ENCODE data around the gene ASXL1. TPM values are rescaled to one million over a fixed set of nuclear protein-coding genes. Genes with fewer than 3 reads are reported as not detected.
"Not testable (repeated sequence)": the region's sequence is repeated elsewhere in the genome, so short reads cannot be mapped to it uniquely, and the experiment has no call there.

The ASXL1 gene
- polyA plus RNA-seq, 1 donor (not counting 4 experiments of a cell fraction or from before 2014, with no cell fraction given), result 20.0 TPM

DNA sequence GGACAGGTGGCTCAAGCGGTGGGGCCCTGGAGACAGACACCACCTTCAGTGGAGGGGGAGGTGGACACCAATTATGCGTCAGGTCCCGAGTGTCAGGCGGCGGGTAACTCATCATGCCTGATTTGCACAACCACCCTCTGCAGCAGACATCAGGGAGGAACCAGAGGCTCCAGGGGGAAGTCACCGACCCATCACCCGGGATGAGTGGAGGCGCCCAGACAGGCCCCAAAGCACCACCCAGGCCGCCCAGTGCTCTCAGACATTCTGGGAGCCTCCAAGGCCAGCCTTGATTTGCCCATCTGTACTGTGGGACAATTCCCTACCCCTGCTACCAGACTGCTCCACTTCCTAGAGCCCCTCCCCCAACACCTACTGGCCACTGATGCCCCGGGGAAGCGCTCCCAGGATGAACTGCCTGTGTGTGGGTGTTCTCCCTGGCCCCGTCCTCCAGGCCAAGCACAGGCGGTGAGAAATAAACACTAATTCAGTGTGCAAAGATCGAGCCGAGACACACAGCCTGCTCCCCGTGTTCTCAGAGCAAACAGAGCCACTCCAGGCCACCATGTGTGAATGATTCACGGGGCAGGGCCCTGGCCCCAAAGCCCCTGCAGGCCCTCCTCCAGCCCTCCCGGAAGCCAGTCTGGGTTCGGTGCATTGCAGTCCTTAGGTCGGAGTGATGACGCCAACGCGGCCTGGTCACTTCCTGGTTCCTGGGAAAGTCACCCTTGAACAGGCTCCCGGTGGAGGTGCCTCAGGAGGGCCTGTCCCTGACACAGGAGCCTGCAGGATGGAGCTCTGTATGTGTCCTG, 107.2 kb downstream of the ASXL1 start:
- TF ChIP-seq EZH2 (IDR thresholded peaks at IDR 0.05; ENCODE audit: low read length), result no peak
- TF ChIP-seq, protein P1, sequence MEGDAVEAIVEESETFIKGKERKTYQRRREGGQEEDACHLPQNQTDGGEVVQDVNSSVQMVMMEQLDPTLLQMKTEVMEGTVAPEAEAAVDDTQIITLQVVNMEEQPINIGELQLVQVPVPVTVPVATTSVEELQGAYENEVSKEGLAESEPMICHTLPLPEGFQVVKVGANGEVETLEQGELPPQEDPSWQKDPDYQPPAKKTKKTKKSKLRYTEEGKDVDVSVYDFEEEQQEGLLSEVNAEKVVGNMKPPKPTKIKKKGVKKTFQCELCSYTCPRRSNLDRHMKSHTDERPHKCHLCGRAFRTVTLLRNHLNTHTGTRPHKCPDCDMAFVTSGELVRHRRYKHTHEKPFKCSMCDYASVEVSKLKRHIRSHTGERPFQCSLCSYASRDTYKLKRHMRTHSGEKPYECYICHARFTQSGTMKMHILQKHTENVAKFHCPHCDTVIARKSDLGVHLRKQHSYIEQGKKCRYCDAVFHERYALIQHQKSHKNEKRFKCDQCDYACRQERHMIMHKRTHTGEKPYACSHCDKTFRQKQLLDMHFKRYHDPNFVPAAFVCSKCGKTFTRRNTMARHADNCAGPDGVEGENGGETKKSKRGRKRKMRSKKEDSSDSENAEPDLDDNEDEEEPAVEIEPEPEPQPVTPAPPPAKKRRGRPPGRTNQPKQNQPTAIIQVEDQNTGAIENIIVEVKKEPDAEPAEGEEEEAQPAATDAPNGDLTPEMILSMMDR (optimal IDR thresholded peaks at IDR 0.05 in 1 of 3, IDR thresholded peaks at IDR 0.05 in 1 of 3, conservative IDR thresholded peaks at IDR 0.05 in 1 of 3; ENCODE audit: extremely low read depth in 1 of 3, insufficient read depth in 2 of 3, low read length in 3 of 3), result no peak
- H3K27me3 ChIP-seq (ENCODE audit: control insufficient read depth, extremely low read depth, insufficient read depth, low read length), result no peaks in the 10 kb centered on the region
- no peak for DNase-seq (ENCODE audit: low read depth, low spot score)
- H3K27ac ChIP-seq (ENCODE audit: control insufficient read depth, insufficient read depth, low read length), result no peak overlapping the region
- no peaks in the 10 kb centered on the region for H3K9me3 ChIP-seq (ENCODE audit: control insufficient read depth, low read depth, low read length)
- FAIRE-seq, result no peak
- no peak overlapping the region for H3K4me2 ChIP-seq (ENCODE audit: control insufficient read depth, extremely low read depth, insufficient read depth, low read depth, low read length)
- H3K4me1 ChIP-seq (ENCODE audit: control insufficient read depth, extremely low read depth, insufficient read depth, low read length), result no peaks in the 10 kb centered on the region
- no peak overlapping the region for H3K9ac ChIP-seq (ENCODE audit: control insufficient read depth, extremely low read depth, insufficient read depth, low read length)
- no peaks in the 10 kb centered on the region for H3K79me2 ChIP-seq (ENCODE audit: control insufficient read depth, insufficient read depth, low read length)
- no peaks in the 10 kb centered on the region for H3K9me1 ChIP-seq (ENCODE audit: control insufficient read depth, extremely low read depth, insufficient read depth, low read length)
- H3K36me3 ChIP-seq (ENCODE audit: control insufficient read depth in 2 of 2, extremely low read depth in 1 of 2, insufficient read depth in 2 of 2, low read length in 2 of 2), result no peaks in the 10 kb centered on the region
- H3K4me3 ChIP-seq (ENCODE audit: control insufficient read depth in 2 of 3, extremely low read depth in 1 of 3, insufficient read depth in 2 of 3, low read depth in 1 of 3, low read length in 3 of 3), result no peak overlapping the region
- no peaks in the 10 kb centered on the region for H4K20me1 ChIP-seq (ENCODE audit: control insufficient read depth, extremely low read depth, insufficient read depth, low read length)
- no peak overlapping the region for H2AFZ ChIP-seq (ENCODE audit: control insufficient read depth, low read length)
- dilution Hi-C loops (cut with MboI; ENCODE audit: extremely low pct_ligation_motif_present, low sequenced_read_pairs), result no loop called here

DNA sequence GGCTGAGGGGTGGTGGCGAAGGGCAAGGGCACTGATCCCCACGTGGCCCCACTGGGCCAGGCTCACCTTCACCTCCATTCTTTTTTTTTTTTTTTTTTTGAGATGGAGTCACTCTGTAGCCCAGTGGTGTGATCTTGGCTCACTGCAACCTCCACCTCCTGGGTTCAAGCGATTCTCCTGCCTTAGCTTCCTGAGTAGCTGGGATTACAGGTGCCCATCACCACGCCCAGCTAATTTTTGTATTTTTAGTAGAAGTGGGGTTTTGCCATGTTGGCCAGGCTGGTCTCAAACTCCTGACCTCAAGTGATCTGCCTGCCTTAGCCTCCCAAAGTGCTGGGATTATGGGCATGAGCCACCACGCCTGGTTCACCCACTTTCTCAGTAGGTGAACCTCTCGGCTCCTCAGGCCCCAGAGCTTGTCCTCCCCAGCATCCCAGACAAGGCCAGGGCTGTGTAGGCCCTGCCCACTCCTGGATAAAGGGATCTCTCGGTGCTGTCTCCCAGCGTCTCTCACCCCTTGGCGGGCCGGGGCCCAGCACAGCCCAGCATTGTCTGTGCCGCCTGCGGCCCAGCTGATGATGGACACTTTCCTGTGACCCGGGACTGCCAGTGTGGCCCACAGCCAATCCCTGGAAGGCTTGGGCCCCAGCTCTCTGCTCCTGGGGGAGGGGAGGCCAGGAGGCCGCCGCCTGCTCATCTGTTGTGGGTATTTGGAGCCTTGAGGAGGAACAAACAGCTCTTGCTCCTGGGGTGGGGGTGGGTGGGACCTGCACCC, 108.0 kb downstream of the ASXL1 start:
- H3K9ac ChIP-seq (ENCODE audit: control insufficient read depth, extremely low read depth, insufficient read depth, low read length); DNase-seq (ENCODE audit: low read depth, low spot score); H3K4me1 ChIP-seq (ENCODE audit: control insufficient read depth, extremely low read depth, insufficient read depth, low read length); FAIRE-seq; H3K27me3 ChIP-seq (ENCODE audit: control insufficient read depth, extremely low read depth, insufficient read depth, low read length); H3K27ac ChIP-seq (ENCODE audit: control insufficient read depth, insufficient read depth, low read length); H3K9me1 ChIP-seq (ENCODE audit: control insufficient read depth, extremely low read depth, insufficient read depth, low read length); H3K9me3 ChIP-seq (ENCODE audit: control insufficient read depth, low read depth, low read length); H3K79me2 ChIP-seq (ENCODE audit: control insufficient read depth, insufficient read depth, low read length); H2AFZ ChIP-seq (ENCODE audit: control insufficient read depth, low read length); H3K4me2 ChIP-seq (ENCODE audit: control insufficient read depth, extremely low read depth, insufficient read depth, low read depth, low read length); H3K36me3 ChIP-seq (ENCODE audit: control insufficient read depth in 2 of 2, extremely low read depth in 1 of 2, insufficient read depth in 2 of 2, low read length in 2 of 2); H4K20me1 ChIP-seq (ENCODE audit: control insufficient read depth, extremely low read depth, insufficient read depth, low read length); dilution Hi-C loops (cut with MboI; ENCODE audit: extremely low pct_ligation_motif_present, low sequenced_read_pairs); H3K4me3 ChIP-seq (ENCODE audit: control insufficient read depth in 2 of 3, extremely low read depth in 1 of 3, insufficient read depth in 2 of 3, low read depth in 1 of 3, low read length in 3 of 3): not testable (repeated sequence)

Data from keratinocyte (primary cell).